MCF 10A (cell line): Measurements from ENCODE around the gene FAM241B. TPM values are rescaled to one million over a fixed set of nuclear protein-coding genes. Genes with fewer than 3 reads are reported as not detected.

Source experiments
- BruUV-seq: library from RNA; stranded (reverse); fragments of 400-500 nt; replicated peaks from 2 replicates; lab custom pipeline; 2021; lab: Mats Ljungman, UMichigan
- CTCF ChIA-PET: fragments of 300-600 bp; sonication (Branson Sonifier 250); formaldehyde crosslinking; extraction: SDS; loops from one replicate; lab custom pipeline; 2021; ENCODE audit warnings: antibody characterized with exemption, inconsistent platforms; lab: Yijun Ruan, JAX
- POLR2A ChIA-PET: fragments of 300-600, 350-650 bp; sonication (Branson Sonifier 250); formaldehyde crosslinking; extraction: SDS; loops from one replicate; lab custom pipeline; 2020; ENCODE audit warnings: antibody characterized with exemption, inconsistent platforms; lab: Yijun Ruan, JAX
- DNase-seq: peaks from one replicate; pipeline ENCODE4 v3.0.0-alpha.2; 2018; ENCODE audit not compliant: unreplicated experiment
- H3K27ac Mint-ChIP-seq: one replicate; pipeline ENCODE4 v1.8.0; 2022; ENCODE audit warnings: mild to moderate bottlenecking, low read depth, mixed read lengths; ENCODE audit not compliant: unreplicated experiment
- H3K27me3 Mint-ChIP-seq: one replicate; pipeline ENCODE4 v1.8.0; 2022; ENCODE audit warnings: mixed read lengths; ENCODE audit not compliant: insufficient read depth, unreplicated experiment
- H3K36me3 Mint-ChIP-seq: one replicate; pipeline ENCODE4 v1.8.0; 2022; ENCODE audit warnings: mild to moderate bottlenecking, moderate library complexity, mixed read lengths; ENCODE audit not compliant: insufficient read depth, unreplicated experiment
- H3K4me1 Mint-ChIP-seq: one replicate; pipeline ENCODE4 v1.8.0; 2022; ENCODE audit warnings: mixed read lengths; ENCODE audit not compliant: insufficient read depth, unreplicated experiment
- H3K4me3 Mint-ChIP-seq: one replicate; pipeline ENCODE4 v1.8.0; 2022; ENCODE audit warnings: mild to moderate bottlenecking, moderate library complexity, mixed read lengths; ENCODE audit not compliant: unreplicated experiment
- H3K9me3 Mint-ChIP-seq: one replicate; pipeline ENCODE4 v1.8.0; 2022; ENCODE audit warnings: mixed read lengths; ENCODE audit not compliant: unreplicated experiment
- intact Hi-C: fragments of 100-400 bp; cut with micrococcal nuclease; formaldehyde crosslinking; loops from 2 replicates; pipeline ENCODE4 v1.14.1; 2022
- total RNA-seq: library from RNA; stranded (reverse); gene quantifications from 2 replicates; pipeline ENCODE4 v1.2.3, GENCODE V29; 2022
- TF ChIP-seq, protein P1 (sequence below): fragments of 200-600 bp; IDR thresholded peaks from one replicate; pipeline ENCODE4 v1.8.0; 2022; ENCODE audit warnings: antibody characterized with exemption, mild to moderate bottlenecking; ENCODE audit not compliant: unreplicated experiment

The FAM241B gene
- total RNA-seq, 1 experiment from 2014 or later = 7.5 TPM

DNA sequence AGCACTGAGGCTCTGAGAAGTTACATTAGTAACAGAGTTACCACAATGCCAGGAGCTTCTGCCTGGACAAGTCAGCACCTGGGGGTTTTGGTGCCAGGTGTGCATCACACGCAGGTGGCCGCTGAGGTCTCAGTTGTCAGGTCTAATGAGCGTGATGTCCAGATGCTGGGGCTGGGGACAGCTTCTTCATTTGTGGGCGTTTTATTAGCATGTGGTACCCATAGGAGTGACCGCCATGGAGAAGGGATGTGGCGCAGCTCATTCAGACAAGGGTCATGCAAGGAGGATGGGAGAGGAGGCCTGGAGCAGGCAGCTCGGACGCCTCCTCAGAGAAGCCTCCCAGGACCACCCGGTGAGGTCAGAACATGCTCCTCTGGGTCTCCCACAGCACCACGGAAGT, 27.8 kb downstream of the FAM241B start:
- Mint-ChIP-seq H3K9me3 (no peaks in the 10 kb centered on the region), H3K27me3 (peaks cover 66% of the 10 kb centered on the region), H3K4me3 (no peak overlapping the region), H3K36me3 (no peaks in the 10 kb centered on the region), H3K4me1 (no peaks in the 10 kb centered on the region), H3K27ac (no peak overlapping the region)
- intact Hi-C loops = no loop called here
- CTCF ChIA-PET = interaction anchor here (0.9 to 1.6 kb wide), 4 partner anchors 13 to 142 kb away, joined by 3 to 6 read pairs (median 4); no protein-coding TSS in a partner anchor
- POLR2A ChIA-PET = no interaction called here
- no TSS peak for BruUV-seq
- TF ChIP-seq, protein P1, sequence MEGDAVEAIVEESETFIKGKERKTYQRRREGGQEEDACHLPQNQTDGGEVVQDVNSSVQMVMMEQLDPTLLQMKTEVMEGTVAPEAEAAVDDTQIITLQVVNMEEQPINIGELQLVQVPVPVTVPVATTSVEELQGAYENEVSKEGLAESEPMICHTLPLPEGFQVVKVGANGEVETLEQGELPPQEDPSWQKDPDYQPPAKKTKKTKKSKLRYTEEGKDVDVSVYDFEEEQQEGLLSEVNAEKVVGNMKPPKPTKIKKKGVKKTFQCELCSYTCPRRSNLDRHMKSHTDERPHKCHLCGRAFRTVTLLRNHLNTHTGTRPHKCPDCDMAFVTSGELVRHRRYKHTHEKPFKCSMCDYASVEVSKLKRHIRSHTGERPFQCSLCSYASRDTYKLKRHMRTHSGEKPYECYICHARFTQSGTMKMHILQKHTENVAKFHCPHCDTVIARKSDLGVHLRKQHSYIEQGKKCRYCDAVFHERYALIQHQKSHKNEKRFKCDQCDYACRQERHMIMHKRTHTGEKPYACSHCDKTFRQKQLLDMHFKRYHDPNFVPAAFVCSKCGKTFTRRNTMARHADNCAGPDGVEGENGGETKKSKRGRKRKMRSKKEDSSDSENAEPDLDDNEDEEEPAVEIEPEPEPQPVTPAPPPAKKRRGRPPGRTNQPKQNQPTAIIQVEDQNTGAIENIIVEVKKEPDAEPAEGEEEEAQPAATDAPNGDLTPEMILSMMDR = no peak
- DNase-seq = no peak

DNA sequence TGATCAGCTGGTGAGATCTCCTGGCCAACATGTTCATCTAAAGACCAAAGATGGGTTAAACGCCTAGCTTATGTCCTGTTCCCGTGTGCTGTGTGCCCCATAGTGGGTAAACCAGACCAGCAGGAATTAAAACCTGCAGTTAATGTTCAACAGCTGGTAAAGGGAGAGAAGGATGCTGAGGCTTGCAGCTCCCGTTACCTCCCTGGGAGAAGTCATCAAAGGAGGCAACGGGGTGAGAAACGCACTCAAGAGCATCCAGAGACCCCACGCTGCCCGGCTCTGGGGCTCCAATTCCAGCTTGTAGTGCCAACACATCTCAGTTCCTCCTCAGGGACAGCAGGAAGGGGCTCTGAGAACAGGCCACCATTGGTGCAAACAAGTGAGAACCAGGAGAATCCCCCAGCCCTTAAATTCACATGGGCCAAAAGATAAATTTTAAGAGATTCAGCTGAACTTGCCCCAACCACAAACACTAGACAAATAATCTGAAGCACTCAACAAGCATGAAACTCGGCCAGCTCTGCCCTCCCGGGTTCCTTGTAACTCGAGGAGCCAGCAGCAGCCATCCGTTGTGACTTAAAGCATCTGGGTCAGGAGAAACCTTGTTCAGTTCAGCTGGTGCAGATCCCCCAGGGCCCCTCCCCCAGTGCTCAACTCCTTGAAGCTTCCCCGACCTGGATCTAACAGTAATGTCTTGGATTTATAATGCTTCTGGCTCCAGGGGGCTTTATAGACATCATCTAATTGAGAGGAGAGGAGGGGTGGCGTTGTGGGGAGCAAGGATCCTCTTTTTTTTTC, 29.4 kb downstream of the FAM241B start:
- Mint-ChIP-seq H3K27ac (no peak overlapping the region), H3K4me3 (no peak overlapping the region), H3K9me3 (no peaks in the 10 kb centered on the region), H3K4me1 (no peaks in the 10 kb centered on the region), H3K36me3 (no peaks in the 10 kb centered on the region), H3K27me3 (peaks cover 54% of the 10 kb centered on the region)
- TF ChIP-seq, protein P1 = no peak
- DNase-seq = no peak
- intact Hi-C loops = no loop called here
- CTCF ChIA-PET = interaction anchor here (1.1 to 1.5 kb wide), 3 partner anchors 15 to 141 kb away, joined by 3 read pairs; no protein-coding TSS in a partner anchor
- POLR2A ChIA-PET = interaction anchor here (0.7 kb wide), 1 partner anchor 693 kb away, joined by 3 read pairs; no protein-coding TSS in a partner anchor
- no TSS peak for BruUV-seq

DNA sequence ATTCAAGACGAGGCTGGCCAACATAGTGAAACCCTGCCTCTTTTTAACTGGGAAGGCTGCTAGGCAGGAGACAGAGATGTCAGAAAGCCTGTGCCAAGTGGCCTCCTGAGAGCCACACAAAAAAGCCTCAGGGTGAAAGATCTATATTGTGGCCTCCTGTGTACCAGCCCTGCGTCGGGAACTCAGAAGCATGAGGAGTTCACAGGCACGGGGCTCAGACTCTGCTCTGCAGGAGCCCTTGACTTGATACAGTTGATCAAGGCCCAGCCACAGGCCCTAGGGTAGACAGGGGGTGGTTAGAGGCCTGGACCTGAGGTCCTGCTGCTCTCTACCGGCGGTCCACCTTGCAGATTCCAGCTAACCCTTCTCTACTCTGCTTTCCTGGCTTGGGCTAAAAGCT, 30.2 kb downstream of the FAM241B start:
- TF ChIP-seq, protein P1 = no peak
- Mint-ChIP-seq H3K4me3 (no peak overlapping the region), H3K9me3 (no peaks in the 10 kb centered on the region), H3K27ac (no peak overlapping the region), H3K36me3 (no peaks in the 10 kb centered on the region), H3K4me1 (no peaks in the 10 kb centered on the region), H3K27me3 (peaks cover 53% of the 10 kb centered on the region)
- ChIA-PET CTCF (interaction anchor here (1.2 kb wide), 1 partner anchor 15 kb away, joined by 3 read pairs; no protein-coding TSS in a partner anchor), POLR2A (no interaction called here)
- DNase-seq = no peak
- intact Hi-C loops = no loop called here
- no TSS peak for BruUV-seq

DNA sequence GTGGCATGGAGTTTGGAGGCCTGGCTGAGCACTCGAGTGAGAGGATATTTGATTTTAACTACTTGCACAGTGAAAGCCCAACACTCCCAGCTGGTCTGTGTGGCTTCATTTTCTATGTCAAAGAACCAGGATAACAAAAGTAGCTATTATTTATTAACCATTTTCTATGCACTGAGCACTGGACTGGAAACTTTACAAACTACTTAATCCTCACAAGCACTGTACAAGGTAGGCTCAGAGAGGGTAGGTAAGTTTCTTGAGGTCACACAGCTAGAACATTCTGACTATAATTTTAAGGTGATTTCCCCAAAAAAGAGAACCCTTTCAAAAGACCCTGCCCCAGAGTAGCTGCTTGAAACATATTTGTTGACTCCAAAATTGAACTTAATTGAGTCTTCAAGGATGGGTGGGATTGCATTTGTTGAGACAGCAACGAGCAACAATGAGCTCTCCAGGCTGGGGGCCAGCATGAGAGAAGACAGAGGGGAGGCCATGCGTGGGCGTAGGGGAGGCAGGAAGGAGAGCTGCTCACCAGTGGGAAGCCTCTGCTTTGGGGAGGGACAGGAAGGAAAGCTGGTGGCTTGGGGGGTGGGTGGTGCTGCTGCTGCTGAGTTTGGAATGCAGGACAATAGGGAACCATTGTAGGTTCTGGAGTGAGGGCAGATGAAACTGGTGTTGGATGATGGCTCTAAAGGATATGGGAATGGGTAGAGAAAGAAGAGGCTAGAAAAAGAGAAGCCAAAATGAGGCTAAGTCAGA, 31.5 kb downstream of the FAM241B start:
- no peak for DNase-seq
- no peaks in the 10 kb centered on the region for H3K9me3 Mint-ChIP-seq
- H3K27me3 Mint-ChIP-seq = peaks cover 46% of the 10 kb centered on the region
- H3K27ac Mint-ChIP-seq = no peak overlapping the region
- no peak overlapping the region for H3K4me3 Mint-ChIP-seq
- CTCF ChIA-PET = no interaction called here
- intact Hi-C loops = no loop called here
- no peaks in the 10 kb centered on the region for H3K4me1 Mint-ChIP-seq
- H3K36me3 Mint-ChIP-seq = no peaks in the 10 kb centered on the region
- TF ChIP-seq, protein P1 = no peak
- no TSS peak for BruUV-seq
- POLR2A ChIA-PET = no interaction called here
